Heart left ventricle (tissue), 13 donors: ENCODE results near the gene RBBP5.

Source experiments
- CTCF ChIP-seq, 12 donors: fragments of 200-600 bp; sonication (generic) in 4 of 12; IDR thresholded peaks; one replicate each; pipeline versions ENCODE4 v1.5.0 to v1.8.0; 2018 to 2022; ENCODE audit warnings: antibody characterized with exemption in 12 of 12, mild to moderate bottlenecking in 5 of 12
- POLR2A ChIP-seq, 2 donors: fragments of 450-650 bp; IDR thresholded peaks; one replicate each; pipeline ENCODE4 v1.6.1; 2017; ENCODE audit warnings: antibody characterized with exemption in 2 of 2, mild to moderate bottlenecking in 2 of 2, moderate library complexity in 2 of 2
- donor health status: ischemic (EF 13 %, LVEDD 7.1; RV severe dilation, severe dysfunction).
- donor health status: DM: no; HTN: yes; CAD: no.
- donor health status: DM: no; HTN: no; CAD: no.
- donor health status: ischemic (EF 25% LVEDD 6.9; RV normal size, moderate dysfunction).
- donor health status: ischemic (EF 25% LVEDD 5.7; RV mildly dilated, moderate dysfunction).
- donor health status: ischemic (EF 35%, LVEDD 5.7; RV mildly dilated, moderate dysfunction).
- donor health status: nonischemic (EF 11% LVEDD 7.7; RV severe dilation, severe dysfunction).
- donor health status: DM: yes; HTN: yes; CAD: no.
- donor health status: PGD.
- donor health status: ischemic (EF 29% LVEDD 5.4; RV normal size, mild dysfunction).
- donor health status: nonischemic (EF 23%, LVEDD 6.1; RV moderate dilation, normal function).

GRCh38 chr1:205128050-205128449 is 6.3 kb upstream of the RBBP5 start:
- no peak for TF ChIP-seq CTCF (IDR thresholded peaks at IDR 0.05)
- TF ChIP-seq POLR2A (IDR thresholded peaks at IDR 0.05) = no peak
